Measurements from ENCODE around the gene ZNF418.
"Not testable (repeated sequence)": the region's sequence is repeated elsewhere in the genome, so short reads cannot be mapped to it uniquely, and the experiment has no call there.

ZNF418 gene

DNA sequence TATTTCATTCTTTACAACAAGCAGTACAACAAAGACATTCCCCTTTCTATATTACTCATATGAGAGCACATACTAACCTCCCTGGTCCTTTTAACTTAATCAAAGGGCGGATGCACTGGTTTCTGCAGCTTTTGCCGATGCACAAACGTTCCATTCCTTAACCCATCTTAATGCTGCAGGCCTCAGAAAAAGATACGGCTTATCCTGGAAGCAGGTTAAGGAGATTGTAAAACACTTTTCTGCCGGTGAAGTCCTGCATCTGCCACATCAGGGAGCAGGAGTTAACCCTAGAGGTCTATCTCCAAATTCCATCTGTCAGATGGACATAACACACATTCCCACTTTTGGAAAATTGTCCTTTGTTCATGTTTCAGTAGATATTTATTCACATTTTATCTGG lies 34.9 kb downstream of the ZNF418 start:
- no peak overlapping the region for H3K4me3 ChIP-seq (ENCODE audit: low read depth, low read length)
- TF ChIP-seq CTCF (IDR thresholded peaks at IDR 0.05; ENCODE audit: borderline replicate concordance, insufficient read depth, low read depth, low read length) = no peak

DNA sequence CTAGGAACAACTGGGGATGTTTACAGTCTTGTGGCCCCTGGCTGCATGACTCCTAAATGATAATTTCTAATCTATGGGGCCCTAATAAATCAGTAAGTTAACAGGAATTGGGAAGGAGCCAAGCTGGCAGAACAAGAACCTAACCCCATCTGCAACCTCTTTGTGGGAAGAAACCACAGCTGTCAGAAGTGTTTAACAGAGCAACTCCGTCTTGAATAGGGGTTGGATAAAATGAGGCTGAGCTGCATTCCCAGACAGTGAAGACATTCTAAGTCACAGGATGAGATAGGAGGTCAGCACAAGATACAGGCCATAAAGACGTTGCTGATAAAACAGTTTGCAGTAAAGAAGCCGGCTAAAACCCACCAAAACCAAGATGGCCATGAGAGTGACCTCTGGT lies 44.5 kb downstream of the ZNF418 start:
- not testable (repeated sequence) for H3K4me3 ChIP-seq (ENCODE audit: low read depth, low read length)

DNA sequence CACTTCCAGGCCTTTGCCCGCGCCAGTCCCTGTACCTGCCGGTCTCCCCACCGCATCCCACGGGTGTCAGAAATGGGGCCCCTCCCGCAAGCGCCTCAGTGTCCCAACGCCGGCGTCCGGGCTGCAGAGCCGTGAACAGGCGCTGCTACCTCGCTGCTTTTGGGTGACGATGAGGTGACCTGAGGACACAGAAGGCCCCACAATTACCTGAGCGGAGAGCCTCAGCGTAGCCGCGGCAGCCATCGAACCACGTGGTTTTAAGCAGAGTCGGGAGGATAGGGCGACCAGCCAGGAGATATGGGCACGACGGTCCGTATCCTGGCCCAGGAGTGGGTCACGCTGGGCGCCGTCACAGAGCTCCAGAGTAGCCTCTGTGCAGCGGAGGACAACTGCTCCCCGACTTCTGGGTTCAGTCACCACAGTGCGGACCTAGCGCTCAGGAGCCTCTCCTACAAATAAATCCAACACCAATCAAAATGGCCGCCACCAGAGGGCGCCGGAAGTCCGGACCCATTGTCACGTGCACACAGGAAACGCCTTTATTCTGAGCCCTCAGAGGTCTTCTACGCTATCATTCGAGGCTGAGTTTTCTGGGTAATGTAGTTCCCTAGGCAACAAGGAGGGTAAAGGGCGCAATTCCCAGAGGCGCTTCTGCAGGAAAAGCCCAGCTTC lies 46.5 kb downstream of the ZNF418 start, which contains the start of gene ZNF814:
Gene ZNF814 (minus strand): TSS at position 478 of the 672 bp plus-strand sequence. CDS start 235 bp downstream, at position 243.
- peak within 1 kb of the TSS; percentile 98 for H3K4me3 ChIP-seq (ENCODE audit: low read depth, low read length)
- no peak for TF ChIP-seq CTCF (IDR thresholded peaks at IDR 0.05; ENCODE audit: borderline replicate concordance, insufficient read depth, low read depth, low read length)

DNA sequence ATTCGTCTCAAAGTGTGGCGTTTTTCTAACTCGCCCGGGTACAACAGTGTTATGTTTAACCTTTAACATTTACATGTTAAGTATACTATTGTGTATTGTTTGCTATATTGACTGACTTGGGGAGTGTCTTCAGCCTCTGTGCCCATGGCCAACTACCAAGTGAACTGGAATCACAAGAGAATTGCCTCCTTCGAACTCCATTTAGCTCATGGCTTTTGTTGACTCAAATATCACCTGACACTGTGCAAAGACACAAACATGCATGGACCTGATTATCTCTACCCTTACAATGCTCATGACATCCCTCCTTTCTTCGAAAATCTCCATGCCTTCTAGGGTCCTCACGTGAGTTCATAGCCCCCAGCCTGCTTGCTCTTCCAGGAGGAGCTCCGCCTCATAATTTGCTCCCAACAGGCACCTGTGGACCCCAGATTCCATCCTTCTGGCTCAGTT lies 47.1 kb downstream of the ZNF418 start:
- TF ChIP-seq CTCF (IDR thresholded peaks at IDR 0.05; ENCODE audit: borderline replicate concordance, insufficient read depth, low read depth, low read length) = no peak
- H3K4me3 ChIP-seq (ENCODE audit: low read depth, low read length) = peak overlapping the region; percentile 98

DNA sequence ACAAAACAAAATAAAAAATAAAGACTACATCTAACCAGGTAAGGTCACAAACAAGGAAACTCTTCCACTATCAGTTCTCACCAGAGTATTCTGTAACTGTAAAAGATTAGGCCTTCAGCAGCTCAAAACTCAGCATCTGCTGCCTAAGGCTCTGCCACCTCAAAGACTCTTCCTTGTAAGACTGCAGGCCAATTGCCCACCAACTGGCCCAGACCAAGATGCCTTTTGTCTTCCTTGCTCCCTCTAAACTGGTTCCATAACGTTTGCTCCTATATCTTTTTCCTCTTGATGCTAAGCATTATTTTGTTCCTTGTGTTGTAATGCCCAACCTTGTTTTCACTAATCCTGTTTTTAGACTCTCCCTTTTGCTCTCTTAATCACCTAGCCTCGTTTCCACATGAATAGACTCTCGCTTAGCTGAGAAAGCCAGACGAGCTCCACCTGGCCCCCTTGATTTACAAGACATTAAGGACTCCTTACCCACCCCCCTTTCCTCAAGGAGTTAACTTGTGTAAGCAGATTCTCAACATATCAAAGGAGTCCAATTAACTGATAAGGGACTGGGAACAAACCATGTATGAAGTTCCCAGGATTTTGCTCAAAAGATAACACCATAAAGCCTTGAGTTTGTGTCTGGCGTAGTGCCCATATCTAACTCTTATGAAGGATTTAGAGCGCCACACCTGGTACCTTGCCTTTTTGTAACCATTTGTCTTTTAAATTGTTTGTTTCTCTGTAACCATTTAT lies 47.8 kb downstream of the ZNF418 start:
- no peak for TF ChIP-seq CTCF (IDR thresholded peaks at IDR 0.05; ENCODE audit: borderline replicate concordance, insufficient read depth, low read depth, low read length)
- no peak overlapping the region for H3K4me3 ChIP-seq (ENCODE audit: low read depth, low read length)

- no peak for TF ChIP-seq CTCF (IDR thresholded peaks at IDR 0.05; ENCODE audit: borderline replicate concordance, insufficient read depth, low read depth, low read length)
- H3K4me3 ChIP-seq (ENCODE audit: low read depth, low read length) = no peak overlapping the region
Observed at GRCh38 chr19:57886046-57886445, 49.2 kb downstream of the ZNF418 start.

DNA sequence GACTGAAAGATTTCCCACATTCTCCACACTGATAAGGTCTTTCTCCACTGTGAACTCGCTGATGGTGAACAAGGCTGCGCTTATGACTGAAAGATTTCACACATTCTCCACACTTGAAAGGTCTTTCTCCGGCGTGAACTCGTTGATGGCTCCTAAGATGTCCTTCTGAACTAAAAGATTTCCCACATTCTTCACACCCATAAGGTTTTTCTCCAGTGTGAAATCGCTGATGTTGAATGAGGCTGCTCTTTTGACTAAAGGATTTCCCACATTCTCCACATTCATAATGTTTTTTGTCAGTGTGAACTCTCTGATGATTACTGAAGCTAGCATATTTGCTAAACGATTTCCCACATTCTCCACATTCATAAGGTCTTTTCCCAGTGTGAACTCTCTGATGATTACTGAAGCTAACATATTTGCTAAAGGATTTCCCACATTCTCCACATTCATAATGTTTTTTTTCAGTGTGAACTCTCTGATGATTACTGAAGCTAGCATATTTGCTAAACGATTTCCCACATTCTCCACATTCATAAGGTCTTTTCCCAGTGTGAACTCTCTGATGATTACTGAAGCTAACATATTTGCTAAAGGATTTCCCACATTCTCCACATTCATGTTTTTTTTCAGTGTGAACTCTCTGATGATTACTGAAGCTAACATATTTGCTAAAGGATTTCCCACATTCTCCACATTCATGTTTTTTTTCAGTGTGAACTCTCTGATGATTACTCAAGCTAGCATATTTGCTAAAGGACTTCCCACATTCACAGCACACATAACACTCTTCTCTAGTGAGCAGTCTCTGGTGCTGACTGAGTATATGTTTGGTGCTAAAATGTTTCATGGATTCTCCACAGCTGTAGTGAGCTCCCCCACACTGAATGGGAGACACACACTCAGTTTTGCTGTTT lies 61.1 kb downstream of the ZNF418 start:
- H3K4me3 ChIP-seq (ENCODE audit: low read depth, low read length) = not testable (repeated sequence)
